Measurements from ENCODE around the gene MAMSTR. TPM values are rescaled to one million over a fixed set of nuclear protein-coding genes. Genes with fewer than 3 reads are reported as not detected.

MAMSTR gene
- total and polyA plus RNA-seq, 9 of the 15 experiments (the other 6 are each of a cell fraction or from before 2014, with no cell fraction given) = 0.08 to 1.00 (median 0.40) TPM; not detected in 1

DNA sequence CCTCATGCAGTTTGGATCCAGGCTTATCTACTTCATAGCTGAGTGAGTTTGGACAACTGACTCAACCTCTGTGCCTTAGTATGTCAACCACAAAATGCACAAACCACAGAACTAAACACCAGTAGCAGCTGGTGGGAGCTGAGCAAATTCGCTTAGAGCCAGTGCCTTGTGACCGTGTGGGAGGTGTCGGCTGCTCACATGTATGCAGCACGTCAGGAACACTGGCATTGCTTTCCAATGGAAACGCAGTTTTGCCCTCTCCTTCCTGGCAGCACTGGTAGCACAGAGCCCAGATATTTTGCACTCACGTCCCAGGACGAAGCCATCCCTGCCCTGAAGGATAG lies 38.4 kb downstream of the MAMSTR start (continued):
- TF ChIP-seq, protein P1, sequence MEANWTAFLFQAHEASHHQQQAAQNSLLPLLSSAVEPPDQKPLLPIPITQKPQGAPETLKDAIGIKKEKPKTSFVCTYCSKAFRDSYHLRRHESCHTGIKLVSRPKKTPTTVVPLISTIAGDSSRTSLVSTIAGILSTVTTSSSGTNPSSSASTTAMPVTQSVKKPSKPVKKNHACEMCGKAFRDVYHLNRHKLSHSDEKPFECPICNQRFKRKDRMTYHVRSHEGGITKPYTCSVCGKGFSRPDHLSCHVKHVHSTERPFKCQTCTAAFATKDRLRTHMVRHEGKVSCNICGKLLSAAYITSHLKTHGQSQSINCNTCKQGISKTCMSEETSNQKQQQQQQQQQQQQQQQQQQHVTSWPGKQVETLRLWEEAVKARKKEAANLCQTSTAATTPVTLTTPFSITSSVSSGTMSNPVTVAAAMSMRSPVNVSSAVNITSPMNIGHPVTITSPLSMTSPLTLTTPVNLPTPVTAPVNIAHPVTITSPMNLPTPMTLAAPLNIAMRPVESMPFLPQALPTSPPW (CRISPR knock-in tag; IDR thresholded peaks at IDR 0.05) = peak; percentile 62
- TF ChIP-seq ZNF75A (CRISPR knock-in tag; IDR thresholded peaks at IDR 0.05) (no peak), HNRNPLL (IDR thresholded peaks at IDR 0.05; ENCODE audit: low read depth, low read length, poor library complexity, severe bottlenecking) (no peak), MCM5 (IDR thresholded peaks at IDR 0.05; ENCODE audit: low read depth) (no peak), KDM1A (IDR thresholded peaks at IDR 0.05) (peak; percentile 66 to 68), SOX6 (IDR thresholded peaks at IDR 0.05) (peak; percentile 54; the same call in 1 of the 2 replicates), CBFA2T2 (conservative IDR thresholded peaks at IDR 0.05) (peak; percentile 22; the same call in 1 of the 2 replicates)
- TF ChIP-seq, protein P2, sequence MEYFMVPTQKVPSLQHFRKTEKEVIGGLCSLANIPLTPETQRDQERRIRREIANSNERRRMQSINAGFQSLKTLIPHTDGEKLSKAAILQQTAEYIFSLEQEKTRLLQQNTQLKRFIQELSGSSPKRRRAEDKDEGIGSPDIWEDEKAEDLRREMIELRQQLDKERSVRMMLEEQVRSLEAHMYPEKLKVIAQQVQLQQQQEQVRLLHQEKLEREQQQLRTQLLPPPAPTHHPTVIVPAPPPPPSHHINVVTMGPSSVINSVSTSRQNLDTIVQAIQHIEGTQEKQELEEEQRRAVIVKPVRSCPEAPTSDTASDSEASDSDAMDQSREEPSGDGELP (CRISPR knock-in tag; IDR thresholded peaks at IDR 0.05; ENCODE audit: borderline replicate concordance) = peak; percentile 97
- TF ChIP-seq, protein P3, sequence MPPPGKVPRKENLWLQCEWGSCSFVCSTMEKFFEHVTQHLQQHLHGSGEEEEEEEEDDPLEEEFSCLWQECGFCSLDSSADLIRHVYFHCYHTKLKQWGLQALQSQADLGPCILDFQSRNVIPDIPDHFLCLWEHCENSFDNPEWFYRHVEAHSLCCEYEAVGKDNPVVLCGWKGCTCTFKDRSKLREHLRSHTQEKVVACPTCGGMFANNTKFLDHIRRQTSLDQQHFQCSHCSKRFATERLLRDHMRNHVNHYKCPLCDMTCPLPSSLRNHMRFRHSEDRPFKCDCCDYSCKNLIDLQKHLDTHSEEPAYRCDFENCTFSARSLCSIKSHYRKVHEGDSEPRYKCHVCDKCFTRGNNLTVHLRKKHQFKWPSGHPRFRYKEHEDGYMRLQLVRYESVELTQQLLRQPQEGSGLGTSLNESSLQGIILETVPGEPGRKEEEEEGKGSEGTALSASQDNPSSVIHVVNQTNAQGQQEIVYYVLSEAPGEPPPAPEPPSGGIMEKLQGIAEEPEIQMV (tag; conservative IDR thresholded peaks at IDR 0.05; ENCODE audit: low read depth) = no peak

Measured in K562 (cell line).